K562 (cell line): Measurements from ENCODE around the gene DMD.

Experiments
- HOMEZ ChIP-seq: fragments of 250-450 bp; sonication (Bioruptor Pico); IDR thresholded peaks from 2 replicates; pipeline ENCODE4 v1.4.0; 2020; ENCODE audit warnings: mild to moderate bottlenecking, moderate library complexity
- MAX ChIP-seq: sonication (generic); formaldehyde crosslinking; IDR thresholded peaks from 2 replicates; pipeline ENCODE4 v1.9.0; 2022; ENCODE audit warnings: mild to moderate bottlenecking, missing genetic modification reagents
- POLR2A ChIP-seq: fragments of 450-650 bp; conservative IDR thresholded peaks from 2 replicates; pipeline ENCODE4 v1.6.1; 2016
- PTBP1 ChIP-seq: fragments of 200-400 bp; formaldehyde crosslinking; IDR thresholded peaks from 2 replicates; pipeline ENCODE4 v1.6.1; 2017; ENCODE audit warnings: low read depth, low read length
- ZBTB17 ChIP-seq: fragments of 450-650 bp; formaldehyde crosslinking; IDR thresholded peaks from 2 replicates; pipeline ENCODE4 v1.4.0; 2020; ENCODE audit warnings: mild to moderate bottlenecking

GRCh38 chrX:31240982-31241381, 1970.4 kb downstream of the DMD start:
- TF ChIP-seq PTBP1 (no peak), ZBTB17 (CRISPR knock-in tag) (no peak), HOMEZ (CRISPR knock-in tag) (no peak), POLR2A (no peak), MAX (CRISPR knock-in tag) (no peak)
